Erythroblast (primary cell): Measurements from ENCODE around the gene TFF2.

Experiments used
- DNase-seq, 2 experiments: peaks; one replicate each; lab custom pipeline; 2025; lab: John Stamatoyannopoulos, UW
- GATA1 ChIP-seq: IDR thresholded peaks from 2 replicates; pipeline ENCODE4 v1.6.1; 2011; ENCODE audit warnings: low read depth, mild to moderate bottlenecking, control low read depth, low read length, moderate library complexity
- POLR2A ChIP-seq: IDR thresholded peaks from 2 replicates; pipeline ENCODE4 v1.6.1; 2011; ENCODE audit warnings: mild to moderate bottlenecking, low read length

TFF2 gene

GRCh38 chr21:42301371-42302075 lies 49.3 kb downstream of the TFF2 start:
- DNase-seq = no peak
- TF ChIP-seq POLR2A = no peak
- no peak for TF ChIP-seq GATA1

- DNase-seq = no peak
- no peak for TF ChIP-seq POLR2A
- no peak for TF ChIP-seq GATA1
Measured at GRCh38 chr21:42300956-42301355, 49.8 kb downstream of the TFF2 start.

- DNase-seq = no peak
- no peak for TF ChIP-seq GATA1
- TF ChIP-seq POLR2A = no peak
Measured at GRCh38 chr21:42300045-42300583, 50.7 kb downstream of the TFF2 start.

GRCh38 chr21:42299324-42300044 lies 51.3 kb downstream of the TFF2 start:
- DNase-seq = no peak
- TF ChIP-seq POLR2A (no peak), GATA1 (no peak)

GRCh38 chr21:42298657-42299056 lies 52.1 kb downstream of the TFF2 start:
- no peak for DNase-seq
- TF ChIP-seq POLR2A (no peak), GATA1 (no peak)

GRCh38 chr21:42298237-42298636 lies 52.6 kb downstream of the TFF2 start:
- no peak for DNase-seq
- TF ChIP-seq POLR2A = no peak
- TF ChIP-seq GATA1 = no peak

- DNase-seq = no peak
- no peak for TF ChIP-seq GATA1
Measured at GRCh38 chr21:42297377-42297776, 53.4 kb downstream of the TFF2 start.

- TF ChIP-seq GATA1 (no peak), POLR2A (no peak)
- DNase-seq = no peak
Measured at GRCh38 chr21:42296501-42296900, 54.3 kb downstream of the TFF2 start.
